ENCODE measurements around the gene CAST. TPM values are rescaled to one million over a fixed set of nuclear protein-coding genes. Genes with fewer than 3 reads are reported as not detected.
A peak's percentile ranks its signal among the peaks of the same experiment; 100 is the strongest.

CAST gene
- total and polyA plus RNA-seq, 7 experiments from 2014 or later: 31.1 to 298 (median 114) TPM

DNA sequence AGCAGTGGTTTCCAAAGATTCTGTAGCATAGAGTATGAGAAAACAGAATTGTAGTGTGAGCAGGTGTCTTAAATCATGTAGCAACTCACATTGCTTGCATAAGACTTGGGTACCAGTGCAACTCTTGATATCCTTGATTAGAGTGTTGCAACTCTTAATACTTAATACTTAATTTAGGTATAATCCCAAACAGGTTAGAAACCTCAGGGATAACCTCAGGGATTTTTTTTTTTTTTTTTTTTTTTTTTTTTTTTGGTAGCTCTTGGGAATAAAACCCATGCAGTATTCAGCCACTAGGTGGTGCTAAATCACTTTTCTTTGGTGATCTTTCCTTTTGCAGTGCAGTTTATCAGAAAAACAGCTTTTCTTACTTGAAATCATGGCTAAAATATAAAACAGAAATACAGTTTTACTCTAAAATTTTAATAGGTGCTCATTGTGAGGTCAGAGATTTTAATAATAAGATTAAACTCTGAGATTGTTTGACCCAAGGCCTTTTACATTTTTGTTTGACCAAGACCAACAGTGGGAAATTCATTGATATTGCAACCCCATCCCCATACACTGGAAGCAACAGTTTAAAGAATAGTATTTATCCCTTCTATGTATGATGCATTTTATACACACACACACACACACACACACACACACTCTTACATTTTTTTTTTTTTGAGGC, 90.3 kb downstream of the CAST start:
- no peak overlapping the region for H3K4me3 ChIP-seq (ENCODE audit: low read length)
- no peaks in the 10 kb centered on the region for H3K27me3 ChIP-seq (ENCODE audit: control insufficient read depth in 2 of 2, insufficient read depth in 2 of 2, low read length in 2 of 2)
- Mint-ChIP-seq H3K27me3 (no peaks in the 10 kb centered on the region), H3K4me1 (peaks cover 0 to 8% (median 0%) of the 10 kb centered on the region in 7 donors), H3K27ac (peak overlapping the region in 6 of 9 donors; percentile 36 to 67 (median 56)), H3K36me3 (peaks cover 17 to 34% (median 23%) of the 10 kb centered on the region in 5 donors), H3K4me3 (no peak overlapping the region), H3K9me3 (no peaks in the 10 kb centered on the region)
- no peaks in the 10 kb centered on the region for H3K4me1 ChIP-seq (ENCODE audit: control insufficient read depth in 2 of 2, insufficient read depth in 2 of 2, low read length in 2 of 2)
- DNase-seq: peak in 7 of 9 donors; percentile 46 to 72 (median 60)
- peaks cover 19 to 71% (median 37%) of the 10 kb centered on the region in 3 experiments for H3K36me3 ChIP-seq (ENCODE audit: control insufficient read depth in 2 of 3, insufficient read depth in 3 of 3, low read length in 3 of 3)
- no peaks in the 10 kb centered on the region for H3K9me3 ChIP-seq (ENCODE audit: control insufficient read depth in 2 of 3, low read length in 3 of 3)
- H3K27ac ChIP-seq (ENCODE audit: low read depth, low read length): no peak overlapping the region
- intact Hi-C loops (cut with micrococcal nuclease): loop anchor here (1.0 to 10.0 kb wide), 11 partner anchors 26 to 780 kb away; partner anchors contain the start of gene ERAP2 (in 1 of the 2)
- ChIA-PET CTCF (interaction anchor here (0.6 to 2.7 kb wide), 28 partner anchors 8 to 412 kb away, joined by 3 to 29 read pairs (median 4); no protein-coding TSS in a partner anchor), POLR2A (interaction anchor here (0.7 to 1.8 kb wide), 5 partner anchors 9 to 409 kb away, joined by 3 to 6 read pairs (median 3); partner anchors contain the start of gene ERAP1)
- ATAC-seq: peak; percentile 70

- ATAC-seq (no peak), DNase-seq (no peak)
- H3K27me3 ChIP-seq (ENCODE audit: control insufficient read depth in 2 of 2, insufficient read depth in 2 of 2, low read length in 2 of 2): no peaks in the 10 kb centered on the region
- H3K27ac ChIP-seq (ENCODE audit: low read depth, low read length): no peak overlapping the region
- Mint-ChIP-seq H3K9me3 (no peaks in the 10 kb centered on the region), H3K27ac (peak overlapping the region in 3 of 9 donors; percentile 6 to 67 (median 47)), H3K4me3 (no peak overlapping the region), H3K27me3 (no peaks in the 10 kb centered on the region), H3K4me1 (peaks cover 0 to 8% (median 0%) of the 10 kb centered on the region in 7 donors), H3K36me3 (peaks cover 17 to 38% (median 23%) of the 10 kb centered on the region in 5 donors)
- ChIA-PET POLR2A (interaction anchor here (0.7 to 1.8 kb wide), 5 partner anchors 10 to 409 kb away, joined by 3 to 6 read pairs (median 3); partner anchors contain the start of gene ERAP1), CTCF (interaction anchor here (0.6 to 2.7 kb wide), 19 partner anchors 9 to 412 kb away, joined by 3 to 29 read pairs (median 5); no protein-coding TSS in a partner anchor)
- intact Hi-C loops (cut with micrococcal nuclease): loop anchor here (2.0 to 10.0 kb wide), 7 partner anchors 26 to 779 kb away; partner anchors contain the start of gene ERAP2 (in 1 of the 2)
- no peak overlapping the region for H3K4me3 ChIP-seq (ENCODE audit: low read length)
- no peaks in the 10 kb centered on the region for H3K4me1 ChIP-seq (ENCODE audit: control insufficient read depth in 2 of 2, insufficient read depth in 2 of 2, low read length in 2 of 2)
- H3K9me3 ChIP-seq (ENCODE audit: control insufficient read depth in 2 of 3, low read length in 3 of 3): no peaks in the 10 kb centered on the region
- H3K36me3 ChIP-seq (ENCODE audit: control insufficient read depth in 2 of 3, insufficient read depth in 3 of 3, low read length in 3 of 3): peaks cover 20 to 71% (median 34%) of the 10 kb centered on the region in 3 experiments
Measured at GRCh38 chr5:96753017-96753397, 90.8 kb downstream of the CAST start.

GRCh38 chr5:96753848-96754247, 91.7 kb downstream of the CAST start:
- POLR2A ChIA-PET: no interaction called here
- Histone ChIP-seq H3K4me1 (ENCODE audit: control insufficient read depth in 2 of 2, insufficient read depth in 2 of 2, low read length in 2 of 2) (no peaks in the 10 kb centered on the region), H3K27ac (ENCODE audit: low read depth, low read length) (no peak overlapping the region), H3K27me3 (ENCODE audit: control insufficient read depth in 2 of 2, insufficient read depth in 2 of 2, low read length in 2 of 2) (no peaks in the 10 kb centered on the region), H3K4me3 (ENCODE audit: low read length) (no peak overlapping the region), H3K9me3 (ENCODE audit: control insufficient read depth in 2 of 3, low read length in 3 of 3) (no peaks in the 10 kb centered on the region), H3K36me3 (ENCODE audit: control insufficient read depth in 2 of 3, insufficient read depth in 3 of 3, low read length in 3 of 3) (peaks cover 15 to 65% (median 35%) of the 10 kb centered on the region in 3 experiments)
- H3K27ac Mint-ChIP-seq: peak overlapping the region in 1 of 9 donors; percentile 47
- no peaks in the 10 kb centered on the region for H3K9me3 Mint-ChIP-seq
- H3K27me3 Mint-ChIP-seq: no peaks in the 10 kb centered on the region
- no peak for DNase-seq
- H3K36me3 Mint-ChIP-seq: peaks cover 15 to 38% (median 21%) of the 10 kb centered on the region in 5 donors
- CTCF ChIA-PET: interaction anchor here (1.7 kb wide), 2 partner anchors 407 to 410 kb away, joined by 7 to 9 read pairs; no protein-coding TSS in a partner anchor
- H3K4me1 Mint-ChIP-seq: peaks cover 0 to 13% (median 2%) of the 10 kb centered on the region in 7 donors
- intact Hi-C loops (cut with micrococcal nuclease): loop anchor here (2.0 to 10.0 kb wide), 7 partner anchors 25 to 778 kb away; partner anchors contain the start of gene ERAP2 (in 1 of the 2)
- ATAC-seq: no peak
- no peak overlapping the region for H3K4me3 Mint-ChIP-seq

GRCh38 chr5:96755851-96756250, 93.7 kb downstream of the CAST start:
- Histone ChIP-seq H3K4me3 (ENCODE audit: low read length) (no peak overlapping the region), H3K9me3 (ENCODE audit: control insufficient read depth in 2 of 3, low read length in 3 of 3) (no peaks in the 10 kb centered on the region), H3K36me3 (ENCODE audit: control insufficient read depth in 2 of 3, insufficient read depth in 3 of 3, low read length in 3 of 3) (peaks cover 15 to 48% (median 40%) of the 10 kb centered on the region in 3 experiments), H3K27ac (ENCODE audit: low read depth, low read length) (no peak overlapping the region), H3K4me1 (ENCODE audit: control insufficient read depth in 2 of 2, insufficient read depth in 2 of 2, low read length in 2 of 2) (no peaks in the 10 kb centered on the region), H3K27me3 (ENCODE audit: control insufficient read depth in 2 of 2, insufficient read depth in 2 of 2, low read length in 2 of 2) (no peaks in the 10 kb centered on the region)
- intact Hi-C loops (cut with micrococcal nuclease): loop anchor here in 1 of 2 donors (10.0 kb wide), 1 partner anchor 411 kb away; no protein-coding TSS in a partner anchor
- ATAC-seq (no peak), DNase-seq (no peak)
- Mint-ChIP-seq H3K4me1 (peaks cover 0 to 17% (median 6%) of the 10 kb centered on the region in 7 donors), H3K27ac (peak overlapping the region in 5 of 9 donors; percentile 31 to 65 (median 42)), H3K27me3 (no peaks in the 10 kb centered on the region), H3K36me3 (peaks cover 11 to 32% (median 15%) of the 10 kb centered on the region in 5 donors), H3K4me3 (no peak overlapping the region), H3K9me3 (no peaks in the 10 kb centered on the region)
- ChIA-PET CTCF (interaction anchor here (0.8 kb wide), 1 partner anchor 12 kb away, joined by 4 read pairs; no protein-coding TSS in a partner anchor), POLR2A (interaction anchor here (0.7 kb wide), 1 partner anchor 178 kb away, joined by 3 read pairs; no protein-coding TSS in a partner anchor)

DNA sequence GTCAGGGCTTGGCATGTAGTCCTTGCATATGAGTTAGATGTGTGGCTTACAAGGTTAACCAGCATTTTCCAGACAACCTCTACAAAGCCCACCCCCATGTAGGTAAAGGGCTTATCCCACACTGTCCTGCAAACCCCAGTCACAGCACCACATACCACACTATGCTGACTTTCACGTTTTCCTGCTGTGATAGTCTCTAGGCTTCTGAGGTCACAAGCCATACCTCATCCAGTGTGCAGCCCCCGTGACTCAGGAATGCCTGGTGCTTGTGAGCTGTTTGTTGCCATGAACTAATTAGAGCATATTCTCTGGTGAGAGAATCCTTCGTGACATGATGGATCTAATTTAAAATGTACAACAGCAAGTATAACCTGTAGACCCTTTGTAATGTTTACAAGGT, 94.8 kb downstream of the CAST start:
- ChIA-PET POLR2A (no interaction called here), CTCF (no interaction called here)
- no peaks in the 10 kb centered on the region for H3K9me3 Mint-ChIP-seq
- H3K36me3 Mint-ChIP-seq: peaks cover 7 to 30% (median 15%) of the 10 kb centered on the region in 5 donors
- no peaks in the 10 kb centered on the region for H3K27me3 ChIP-seq (ENCODE audit: control insufficient read depth in 2 of 2, insufficient read depth in 2 of 2, low read length in 2 of 2)
- H3K36me3 ChIP-seq (ENCODE audit: control insufficient read depth in 2 of 3, insufficient read depth in 3 of 3, low read length in 3 of 3): peaks cover 15 to 40% (median 38%) of the 10 kb centered on the region in 3 experiments
- no peak for DNase-seq
- H3K4me3 ChIP-seq (ENCODE audit: low read length): no peak overlapping the region
- intact Hi-C loops (cut with micrococcal nuclease): loop anchor here in 1 of 2 donors (10.0 kb wide), 1 partner anchor 412 kb away; no protein-coding TSS in a partner anchor
- no peak overlapping the region for H3K4me3 Mint-ChIP-seq
- H3K27ac ChIP-seq (ENCODE audit: low read depth, low read length): no peak overlapping the region
- no peaks in the 10 kb centered on the region for H3K27me3 Mint-ChIP-seq
- H3K9me3 ChIP-seq (ENCODE audit: control insufficient read depth in 2 of 3, low read length in 3 of 3): no peaks in the 10 kb centered on the region
- H3K4me1 Mint-ChIP-seq: peaks cover 0 to 17% (median 9%) of the 10 kb centered on the region in 7 donors
- H3K4me1 ChIP-seq (ENCODE audit: control insufficient read depth in 2 of 2, insufficient read depth in 2 of 2, low read length in 2 of 2): no peaks in the 10 kb centered on the region
- peak overlapping the region in 7 of 9 donors; percentile 10 to 65 (median 43) for H3K27ac Mint-ChIP-seq
- ATAC-seq: no peak

- intact Hi-C loops (cut with micrococcal nuclease): loop anchor here in 1 of 2 donors (10.0 kb wide), 1 partner anchor 414 kb away; no protein-coding TSS in a partner anchor
- ATAC-seq (no peak), DNase-seq (no peak)
- Histone ChIP-seq H3K9me3 (ENCODE audit: control insufficient read depth in 2 of 3, low read length in 3 of 3) (no peaks in the 10 kb centered on the region), H3K36me3 (ENCODE audit: control insufficient read depth in 2 of 3, insufficient read depth in 3 of 3, low read length in 3 of 3) (peaks cover 15 to 47% (median 46%) of the 10 kb centered on the region in 3 experiments), H3K27ac (ENCODE audit: low read depth, low read length) (no peak overlapping the region), H3K4me3 (ENCODE audit: low read length) (no peak overlapping the region), H3K27me3 (ENCODE audit: control insufficient read depth in 2 of 2, insufficient read depth in 2 of 2, low read length in 2 of 2) (no peaks in the 10 kb centered on the region), H3K4me1 (ENCODE audit: control insufficient read depth in 2 of 2, insufficient read depth in 2 of 2, low read length in 2 of 2) (no peaks in the 10 kb centered on the region)
- Mint-ChIP-seq H3K36me3 (peaks cover 7 to 30% (median 13%) of the 10 kb centered on the region in 5 donors), H3K9me3 (no peaks in the 10 kb centered on the region), H3K4me3 (no peak overlapping the region), H3K4me1 (peaks cover 0 to 18% (median 9%) of the 10 kb centered on the region in 7 donors), H3K27me3 (no peaks in the 10 kb centered on the region), H3K27ac (peak overlapping the region in 6 of 9 donors; percentile 21 to 55 (median 48))
- CTCF ChIA-PET: interaction anchor here (1.1 kb wide), 1 partner anchor 10 kb away, joined by 3 read pairs; no protein-coding TSS in a partner anchor
- POLR2A ChIA-PET: no interaction called here
Measured at GRCh38 chr5:96758621-96759020, 96.4 kb downstream of the CAST start.
